Adrenal gland (tissue), 5 donors: ENCODE measurements around the gene AOC2.

Source experiments
- CTCF ChIP-seq, 6 experiments: fragments of 450-650 bp in 4 of 6; fragments of 200-600 bp in 2 of 6; sonication (generic) in 1 of 6; IDR thresholded peaks; 1 replicate in 5 of 6; 2 replicates in 1 of 6; pipeline versions ENCODE4 v1.5.1 to v1.8.0; 2016 to 2021; ENCODE audit warnings: antibody characterized with exemption in 6 of 6, mild to moderate bottlenecking in 2 of 6, moderate library complexity in 1 of 6
- POLR2A ChIP-seq, 2 donors: fragments of 450-650 bp; IDR thresholded peaks; one replicate each; pipeline ENCODE4 v1.6.1; 2017; ENCODE audit warnings: antibody characterized with exemption in 2 of 2, mild to moderate bottlenecking in 2 of 2, moderate library complexity in 1 of 2
- donor health status: DM: no; HTN: no; CAD: no.

DNA sequence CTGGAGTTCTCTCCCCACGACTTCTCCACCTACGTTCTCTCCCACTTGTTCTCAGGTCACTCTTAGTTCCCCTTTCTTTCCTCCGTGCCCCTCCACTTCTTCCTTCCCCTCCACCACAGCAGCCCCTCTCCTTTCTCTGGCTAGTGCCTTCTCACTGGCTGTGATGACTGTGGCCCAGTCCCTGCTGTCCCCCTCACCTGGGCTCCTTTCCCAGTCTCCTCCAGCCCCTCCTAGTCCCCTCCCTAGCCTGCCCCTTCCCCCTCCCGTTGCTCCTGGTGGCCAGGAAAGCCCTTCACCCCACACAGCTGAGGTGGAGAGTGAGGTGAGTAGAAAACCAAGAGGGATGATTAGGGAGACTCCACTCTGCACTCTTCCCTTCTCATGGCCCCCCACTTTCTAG is 49.3 kb upstream of the AOC2 start:
- no peak for TF ChIP-seq CTCF (IDR thresholded peaks at IDR 0.05)
- no peak for TF ChIP-seq POLR2A (IDR thresholded peaks at IDR 0.05)
